ENCODE data around the gene TTC9B.

TTC9B gene

GRCh38 chr19:40243181-40243580 lies 25.0 kb upstream of the TTC9B start:
- no peak overlapping the region for H3K4me3 ChIP-seq (ENCODE audit: low read length)
- no peak for TF ChIP-seq CTCF (conservative IDR thresholded peaks at IDR 0.05; ENCODE audit: low read length)
- no peak for DNase-seq (ENCODE audit: low read depth)

GRCh38 chr19:40242480-40242879 lies 24.3 kb upstream of the TTC9B start:
- no peak for DNase-seq (ENCODE audit: low read depth)
- no peak for TF ChIP-seq CTCF (conservative IDR thresholded peaks at IDR 0.05; ENCODE audit: low read length)
- no peak overlapping the region for H3K4me3 ChIP-seq (ENCODE audit: low read length)

GRCh38 chr19:40241809-40242384 lies 23.7 kb upstream of the TTC9B start:
- no peak for TF ChIP-seq CTCF (conservative IDR thresholded peaks at IDR 0.05; ENCODE audit: low read length)
- no peak overlapping the region for H3K4me3 ChIP-seq (ENCODE audit: low read length)
- no peak for DNase-seq (ENCODE audit: low read depth)

DNA sequence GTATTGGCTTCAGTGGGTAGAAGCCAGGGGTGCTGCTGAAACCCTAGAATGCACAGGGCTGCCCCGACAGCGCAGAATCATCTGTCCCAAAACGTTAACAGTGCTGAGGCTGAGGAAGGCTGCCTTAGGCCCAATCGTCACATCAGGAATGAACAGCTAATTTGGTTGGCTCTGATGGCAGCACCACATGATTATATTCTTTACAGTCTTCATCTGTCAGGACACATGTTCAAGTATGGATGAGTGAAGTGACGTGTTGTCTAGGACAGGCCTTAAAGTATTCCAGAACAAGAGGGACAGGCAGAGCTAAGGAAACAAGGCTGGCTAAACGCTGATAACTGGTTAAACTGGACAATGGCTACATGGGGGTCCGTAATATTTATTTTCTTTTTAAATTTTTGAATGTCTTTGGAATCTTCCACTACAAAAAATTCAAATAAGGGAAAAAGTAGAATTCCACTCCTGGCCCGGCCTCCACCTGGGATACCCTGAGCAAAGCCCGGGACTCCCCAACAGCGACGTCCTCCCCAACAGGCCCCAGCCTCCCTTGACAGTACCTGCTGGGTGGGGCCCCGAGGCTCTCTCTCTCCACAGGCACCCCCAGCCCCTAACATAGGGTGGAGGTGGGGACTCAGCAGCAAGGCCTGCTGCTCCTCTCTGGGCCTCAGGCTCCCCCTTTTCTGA lies 23.1 kb upstream of the TTC9B start:
- no peak overlapping the region for H3K4me3 ChIP-seq (ENCODE audit: low read length)
- no peak for DNase-seq (ENCODE audit: low read depth)
- no peak for TF ChIP-seq CTCF (conservative IDR thresholded peaks at IDR 0.05; ENCODE audit: low read length)

DNA sequence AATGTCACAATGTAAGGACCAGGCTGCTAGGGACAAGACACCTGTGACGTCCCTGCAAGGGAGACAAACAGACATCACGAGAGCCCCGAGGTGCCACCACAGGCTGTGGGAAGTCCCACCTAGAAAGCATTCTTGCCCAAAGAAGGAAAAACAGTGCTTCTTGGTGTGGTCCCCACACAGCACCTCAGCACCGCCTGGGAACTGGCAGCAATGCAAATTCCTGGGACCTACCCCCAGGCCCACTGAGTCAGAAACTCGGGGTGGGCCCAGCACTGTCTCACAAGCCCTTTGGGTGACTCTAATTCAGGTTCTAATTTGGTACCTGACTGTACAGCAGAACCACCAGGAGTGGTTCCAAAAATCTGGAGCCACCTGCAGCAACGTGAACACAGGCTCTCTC lies 22.1 kb upstream of the TTC9B start:
- TF ChIP-seq CTCF (conservative IDR thresholded peaks at IDR 0.05; ENCODE audit: low read length) = no peak
- no peak overlapping the region for H3K4me3 ChIP-seq (ENCODE audit: low read length)
- no peak for DNase-seq (ENCODE audit: low read depth)

DNA sequence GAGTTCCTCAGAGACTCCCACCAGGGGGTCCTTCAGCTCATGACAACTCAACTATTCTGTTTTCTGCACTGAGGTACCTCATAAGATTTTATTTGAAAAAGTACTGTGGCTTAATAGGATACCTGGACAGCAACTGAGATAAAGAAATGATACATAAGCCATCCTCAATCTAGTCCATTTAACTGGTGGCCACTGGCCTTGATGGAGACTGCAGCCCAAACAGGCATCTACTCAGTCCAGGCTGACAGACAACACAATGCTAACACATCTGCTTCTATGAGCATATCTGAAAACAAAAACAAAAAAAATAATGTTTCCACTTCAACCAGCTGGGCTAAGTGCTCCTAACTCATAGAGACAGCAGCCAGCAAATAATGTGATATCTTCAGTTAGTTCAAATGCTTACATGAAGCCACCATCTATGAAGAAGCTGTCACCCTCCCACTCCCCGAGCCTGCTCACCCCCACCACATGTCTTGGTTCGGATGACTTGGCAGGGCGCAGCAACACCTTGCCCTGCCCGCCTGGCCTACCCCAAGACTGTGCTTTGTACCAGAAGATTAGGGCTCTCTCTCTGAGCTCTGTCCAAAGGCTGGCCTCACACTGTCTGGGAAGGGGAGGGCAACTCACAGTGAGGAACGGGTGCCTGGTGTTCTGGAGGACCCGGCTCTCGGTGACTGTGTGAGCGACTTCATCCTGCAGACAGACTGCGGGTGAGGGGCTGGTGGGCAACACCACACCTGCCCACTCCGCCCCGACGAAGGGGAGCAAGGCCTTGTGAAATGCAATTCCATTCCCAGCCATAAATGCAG lies 21.4 kb upstream of the TTC9B start:
- no peak for TF ChIP-seq CTCF (conservative IDR thresholded peaks at IDR 0.05; ENCODE audit: low read length)
- no peak overlapping the region for H3K4me3 ChIP-seq (ENCODE audit: low read length)
- DNase-seq (ENCODE audit: low read depth) = no peak

Data from AG10803 (cell line).